ENCODE results near the gene KLK11.
A peak's percentile ranks its signal among the peaks of the same experiment; 100 is the strongest.
"Not testable (repeated sequence)": the region's sequence is repeated elsewhere in the genome, so short reads cannot be mapped to it uniquely, and the experiment has no call there.

Gene KLK11

GRCh38 chr19:51002542-51003311 lies 23.7 kb downstream of the KLK11 start:
- peak; percentile 2 for DNase-seq

- no peak for DNase-seq
Measured at GRCh38 chr19:51002089-51002532, 24.3 kb downstream of the KLK11 start.

- no peak for DNase-seq
Measured at GRCh38 chr19:51001515-51001914, 24.9 kb downstream of the KLK11 start, which contains the start of gene KLK8. Gene KLK8, minus strand, starts transcription at chr19:51001604. Its CDS starts 437 bp downstream, at chr19:51001167.

GRCh38 chr19:51000981-51001380 lies 25.4 kb downstream of the KLK11 start:
- no peak for DNase-seq

- no peak for DNase-seq
Measured at GRCh38 chr19:51000426-51000825, 26.0 kb downstream of the KLK11 start.

GRCh38 chr19:50998686-50999085 lies 27.7 kb downstream of the KLK11 start:
- DNase-seq = no peak

- DNase-seq = no peak
Measured at GRCh38 chr19:50998061-50998460, 28.4 kb downstream of the KLK11 start.

GRCh38 chr19:50994129-50994528 lies 32.3 kb downstream of the KLK11 start:
- no peak for DNase-seq

GRCh38 chr19:50992666-50993035 lies 33.8 kb downstream of the KLK11 start:
- DNase-seq = no peak

GRCh38 chr19:50984416-50984815 lies 42.0 kb downstream of the KLK11 start:
- DNase-seq = not testable (repeated sequence)

GRCh38 chr19:50983625-50984292 lies 42.7 kb downstream of the KLK11 start, which contains the start of gene KLK7:
Gene KLK7, minus strand, starts transcription at chr19:50983917. Its CDS starts 1,518 bp downstream, at chr19:50982399.
- no peak for DNase-seq

- no peak for DNase-seq
Measured at GRCh38 chr19:50982186-50982585, 44.2 kb downstream of the KLK11 start.

GRCh38 chr19:50981587-50982146 lies 44.7 kb downstream of the KLK11 start:
- DNase-seq = no peak

- no peak for DNase-seq
Measured at GRCh38 chr19:50980208-50980607, 46.2 kb downstream of the KLK11 start.

- DNase-seq = no peak
Measured at GRCh38 chr19:50979758-50980157, 46.7 kb downstream of the KLK11 start.

GRCh38 chr19:50978772-50979390 lies 47.5 kb downstream of the KLK11 start:
- DNase-seq = no peak

GRCh38 chr19:50977626-50978025 lies 48.8 kb downstream of the KLK11 start:
- no peak for DNase-seq

- no peak for DNase-seq
Measured at GRCh38 chr19:50975766-50976165, 50.6 kb downstream of the KLK11 start.

GRCh38 chr19:50974702-50975556 lies 51.5 kb downstream of the KLK11 start:
- DNase-seq = no peak

- DNase-seq = no peak
Measured at GRCh38 chr19:50972795-50973376, 53.5 kb downstream of the KLK11 start.
